Panc1 (cell line): Measurements from ENCODE around the gene CTAG2.

Experiments used
- SIN3A ChIP-seq: IDR thresholded peaks from 2 replicates; pipeline ENCODE4 v1.6.1; 2012; ENCODE audit warnings: low read depth, mild to moderate bottlenecking, low read length, moderate library complexity, borderline replicate concordance; ENCODE audit not compliant: insufficient read depth
- TF ChIP-seq, protein P1 (sequence below): fragments of 450-650 bp; IDR thresholded peaks from 2 replicates; pipeline ENCODE4 v1.5.1; 2017; ENCODE audit warnings: mild to moderate bottlenecking

GRCh38 chrX:154603438-154604430 is 49.6 kb downstream of the CTAG2 start:
- TF ChIP-seq, protein P1, sequence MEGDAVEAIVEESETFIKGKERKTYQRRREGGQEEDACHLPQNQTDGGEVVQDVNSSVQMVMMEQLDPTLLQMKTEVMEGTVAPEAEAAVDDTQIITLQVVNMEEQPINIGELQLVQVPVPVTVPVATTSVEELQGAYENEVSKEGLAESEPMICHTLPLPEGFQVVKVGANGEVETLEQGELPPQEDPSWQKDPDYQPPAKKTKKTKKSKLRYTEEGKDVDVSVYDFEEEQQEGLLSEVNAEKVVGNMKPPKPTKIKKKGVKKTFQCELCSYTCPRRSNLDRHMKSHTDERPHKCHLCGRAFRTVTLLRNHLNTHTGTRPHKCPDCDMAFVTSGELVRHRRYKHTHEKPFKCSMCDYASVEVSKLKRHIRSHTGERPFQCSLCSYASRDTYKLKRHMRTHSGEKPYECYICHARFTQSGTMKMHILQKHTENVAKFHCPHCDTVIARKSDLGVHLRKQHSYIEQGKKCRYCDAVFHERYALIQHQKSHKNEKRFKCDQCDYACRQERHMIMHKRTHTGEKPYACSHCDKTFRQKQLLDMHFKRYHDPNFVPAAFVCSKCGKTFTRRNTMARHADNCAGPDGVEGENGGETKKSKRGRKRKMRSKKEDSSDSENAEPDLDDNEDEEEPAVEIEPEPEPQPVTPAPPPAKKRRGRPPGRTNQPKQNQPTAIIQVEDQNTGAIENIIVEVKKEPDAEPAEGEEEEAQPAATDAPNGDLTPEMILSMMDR: no peak
- TF ChIP-seq SIN3A: no peak
